ENCODE data around the gene CYTH1. TPM values are rescaled to one million over a fixed set of nuclear protein-coding genes. Genes with fewer than 3 reads are reported as not detected.

The CYTH1 gene
- total RNA-seq, 1 donor from 2014 or later, result 35.5 TPM

DNA sequence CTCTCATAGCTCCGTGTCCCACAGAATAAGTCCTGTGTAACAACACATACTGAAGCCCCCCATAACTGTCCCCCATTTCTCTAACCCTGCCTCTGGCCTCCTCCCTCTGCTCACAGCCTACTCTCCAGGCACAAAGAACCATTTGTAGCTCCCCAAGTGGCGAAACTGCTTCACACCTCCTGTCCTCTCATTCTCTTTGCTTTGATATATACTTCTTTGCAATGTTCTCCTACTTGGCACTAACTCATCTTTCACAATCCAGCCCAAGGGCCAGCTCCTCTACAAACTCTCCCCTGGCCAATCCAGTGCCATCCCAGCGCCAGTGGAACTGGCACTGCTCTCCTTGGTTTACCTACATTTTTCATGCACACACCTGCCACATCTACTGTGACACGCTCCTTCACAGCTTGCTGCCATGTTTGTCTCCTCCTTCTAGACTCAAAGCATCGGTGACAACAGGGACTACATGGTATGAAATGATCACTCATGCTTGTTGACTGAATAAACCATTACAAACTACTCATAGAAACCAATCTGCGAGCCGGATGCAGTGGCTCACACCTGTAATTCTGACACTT lies 12.8 kb downstream of the CYTH1 start:
- Histone ChIP-seq H3K36me3 (ENCODE audit: control insufficient read depth, insufficient read depth, low read length) (no peaks in the 10 kb centered on the region), H3K27me3 (ENCODE audit: control insufficient read depth, insufficient read depth, low read length) (no peaks in the 10 kb centered on the region), H3K4me3 (ENCODE audit: low read depth, low read length) (no peak overlapping the region)
- FAIRE-seq, result no peak
- DNase-seq (ENCODE audit: low read depth), result no peak
- TF ChIP-seq, protein P1, sequence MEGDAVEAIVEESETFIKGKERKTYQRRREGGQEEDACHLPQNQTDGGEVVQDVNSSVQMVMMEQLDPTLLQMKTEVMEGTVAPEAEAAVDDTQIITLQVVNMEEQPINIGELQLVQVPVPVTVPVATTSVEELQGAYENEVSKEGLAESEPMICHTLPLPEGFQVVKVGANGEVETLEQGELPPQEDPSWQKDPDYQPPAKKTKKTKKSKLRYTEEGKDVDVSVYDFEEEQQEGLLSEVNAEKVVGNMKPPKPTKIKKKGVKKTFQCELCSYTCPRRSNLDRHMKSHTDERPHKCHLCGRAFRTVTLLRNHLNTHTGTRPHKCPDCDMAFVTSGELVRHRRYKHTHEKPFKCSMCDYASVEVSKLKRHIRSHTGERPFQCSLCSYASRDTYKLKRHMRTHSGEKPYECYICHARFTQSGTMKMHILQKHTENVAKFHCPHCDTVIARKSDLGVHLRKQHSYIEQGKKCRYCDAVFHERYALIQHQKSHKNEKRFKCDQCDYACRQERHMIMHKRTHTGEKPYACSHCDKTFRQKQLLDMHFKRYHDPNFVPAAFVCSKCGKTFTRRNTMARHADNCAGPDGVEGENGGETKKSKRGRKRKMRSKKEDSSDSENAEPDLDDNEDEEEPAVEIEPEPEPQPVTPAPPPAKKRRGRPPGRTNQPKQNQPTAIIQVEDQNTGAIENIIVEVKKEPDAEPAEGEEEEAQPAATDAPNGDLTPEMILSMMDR (IDR thresholded peaks at IDR 0.05; ENCODE audit: insufficient read depth, low read length, severe bottlenecking), result peak; percentile 10

DNA sequence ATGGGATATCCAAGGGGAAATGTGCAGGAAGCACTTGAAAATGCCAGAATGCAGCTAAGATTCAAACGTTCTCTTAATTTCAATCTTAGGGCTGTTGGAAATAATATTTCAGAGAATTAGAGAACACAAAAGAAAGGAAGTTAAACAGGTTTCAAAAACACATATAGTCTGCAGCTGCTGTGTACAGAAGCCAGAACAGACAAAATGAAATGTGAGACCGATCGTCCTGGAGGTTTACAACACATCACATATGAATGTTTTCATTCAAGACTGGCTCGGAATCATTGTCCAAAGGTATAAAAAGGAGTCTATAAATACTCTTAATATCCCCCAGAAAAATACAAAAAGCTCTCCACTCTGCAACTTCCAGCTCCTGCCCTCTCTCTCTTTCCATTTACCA lies 14.3 kb downstream of the CYTH1 start:
- TF ChIP-seq, protein P1 (IDR thresholded peaks at IDR 0.05; ENCODE audit: insufficient read depth, low read length, severe bottlenecking), result no peak
- Histone ChIP-seq H3K4me3 (ENCODE audit: low read depth, low read length) (no peak overlapping the region), H3K36me3 (ENCODE audit: control insufficient read depth, insufficient read depth, low read length) (no peaks in the 10 kb centered on the region), H3K27me3 (ENCODE audit: control insufficient read depth, insufficient read depth, low read length) (no peaks in the 10 kb centered on the region)
- FAIRE-seq (no peak), DNase-seq (ENCODE audit: low read depth) (no peak)

DNA sequence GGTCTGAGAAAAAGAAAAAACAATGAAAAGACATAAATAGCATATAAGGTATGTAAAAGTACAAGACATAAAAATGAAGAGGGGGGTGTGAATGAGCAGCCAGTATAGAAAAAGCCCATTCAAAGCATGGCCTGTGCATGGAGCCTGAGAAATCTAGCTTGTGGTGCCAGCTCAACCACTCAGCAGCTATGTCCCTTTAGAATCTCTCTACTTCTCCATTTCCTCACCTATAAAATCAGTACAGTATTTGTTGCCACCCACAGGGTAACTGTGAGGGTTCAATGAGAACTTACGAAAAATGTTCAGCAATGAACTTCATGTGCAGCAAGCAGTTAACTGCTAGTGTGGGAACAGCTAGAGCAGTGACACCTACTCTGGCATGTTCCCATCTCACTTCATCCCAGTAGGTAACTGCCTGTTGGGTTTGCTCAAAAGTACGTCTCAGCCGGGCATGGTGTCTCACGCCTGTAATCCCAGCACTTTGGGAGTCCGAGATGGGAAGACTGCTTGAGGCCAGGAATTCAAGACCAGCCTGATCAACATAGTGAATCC lies 15.3 kb downstream of the CYTH1 start:
- no peak overlapping the region for H3K4me3 ChIP-seq (ENCODE audit: low read depth, low read length)
- TF ChIP-seq, protein P1 (IDR thresholded peaks at IDR 0.05; ENCODE audit: insufficient read depth, low read length, severe bottlenecking), result no peak
- no peaks in the 10 kb centered on the region for H3K27me3 ChIP-seq (ENCODE audit: control insufficient read depth, insufficient read depth, low read length)
- DNase-seq (ENCODE audit: low read depth) (no peak), FAIRE-seq (no peak)
- H3K36me3 ChIP-seq (ENCODE audit: control insufficient read depth, insufficient read depth, low read length), result no peaks in the 10 kb centered on the region

- Histone ChIP-seq H3K36me3 (ENCODE audit: control insufficient read depth, insufficient read depth, low read length) (no peaks in the 10 kb centered on the region), H3K27me3 (ENCODE audit: control insufficient read depth, insufficient read depth, low read length) (no peaks in the 10 kb centered on the region), H3K4me3 (ENCODE audit: low read depth, low read length) (no peak overlapping the region)
- TF ChIP-seq, protein P1 (IDR thresholded peaks at IDR 0.05; ENCODE audit: insufficient read depth, low read length, severe bottlenecking), result no peak
- FAIRE-seq (no peak), DNase-seq (ENCODE audit: low read depth) (peak; percentile 75)
These were observed 15.8 kb downstream of the CYTH1 start for GRCh38 chr17:78766225-78766624.

DNA sequence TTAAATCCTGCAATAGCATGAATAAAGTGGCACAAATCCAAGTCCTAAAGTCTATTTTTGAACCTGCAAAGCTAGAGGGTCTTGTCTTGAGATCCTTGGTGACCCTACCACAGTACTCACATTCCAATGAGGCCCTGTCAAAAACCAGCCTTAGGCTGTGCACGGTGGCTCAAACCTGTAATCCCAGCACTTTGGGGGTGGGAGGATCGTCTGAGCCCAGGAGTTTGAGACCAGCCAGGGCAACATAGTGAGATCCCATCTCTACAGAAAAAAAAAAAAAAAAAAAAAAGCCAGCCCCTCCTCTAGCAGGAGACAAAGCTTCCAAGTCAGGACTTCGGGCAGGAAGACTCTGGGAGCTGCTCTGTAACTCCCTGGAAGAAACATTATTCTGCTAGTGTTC lies 16.3 kb downstream of the CYTH1 start:
- DNase-seq (ENCODE audit: low read depth), result no peak
- Histone ChIP-seq H3K27me3 (ENCODE audit: control insufficient read depth, insufficient read depth, low read length) (no peaks in the 10 kb centered on the region), H3K4me3 (ENCODE audit: low read depth, low read length) (no peak overlapping the region), H3K36me3 (ENCODE audit: control insufficient read depth, insufficient read depth, low read length) (no peaks in the 10 kb centered on the region)
- TF ChIP-seq, protein P1 (IDR thresholded peaks at IDR 0.05; ENCODE audit: insufficient read depth, low read length, severe bottlenecking), result no peak
- FAIRE-seq, result no peak

- FAIRE-seq, result no peak
- TF ChIP-seq, protein P1 (IDR thresholded peaks at IDR 0.05; ENCODE audit: insufficient read depth, low read length, severe bottlenecking), result no peak
- H3K27me3 ChIP-seq (ENCODE audit: control insufficient read depth, insufficient read depth, low read length), result no peaks in the 10 kb centered on the region
These were observed 17.2 kb downstream of the CYTH1 start for GRCh38 chr17:78764871-78765270.

More at GRCh38 chr17:78764871-78765270, 17.2 kb downstream of the CYTH1 start:
- DNase-seq (ENCODE audit: low read depth), result no peak
- no peak overlapping the region for H3K4me3 ChIP-seq (ENCODE audit: low read depth, low read length)
- no peaks in the 10 kb centered on the region for H3K36me3 ChIP-seq (ENCODE audit: control insufficient read depth, insufficient read depth, low read length)
